Measurements from ENCODE around the gene SPDYE1. TPM values are rescaled to one million over a fixed set of nuclear protein-coding genes. Genes with fewer than 3 reads are reported as not detected.
"Not testable (repeated sequence)": the region's sequence is repeated elsewhere in the genome, so short reads cannot be mapped to it uniquely, and the experiment has no call there.

Gene SPDYE1
- total and polyA plus RNA-seq, 8 donors = 1.4 to 2.5 (median 1.8) TPM; not detected in 2

- peak overlapping the region; percentile 67 to 71 for H3K4me3 ChIP-seq
- H3K27me3 ChIP-seq; intact Hi-C loops (cut with DNase I); H3K9me3 ChIP-seq: not testable (repeated sequence)
- TF ChIP-seq, protein P1, sequence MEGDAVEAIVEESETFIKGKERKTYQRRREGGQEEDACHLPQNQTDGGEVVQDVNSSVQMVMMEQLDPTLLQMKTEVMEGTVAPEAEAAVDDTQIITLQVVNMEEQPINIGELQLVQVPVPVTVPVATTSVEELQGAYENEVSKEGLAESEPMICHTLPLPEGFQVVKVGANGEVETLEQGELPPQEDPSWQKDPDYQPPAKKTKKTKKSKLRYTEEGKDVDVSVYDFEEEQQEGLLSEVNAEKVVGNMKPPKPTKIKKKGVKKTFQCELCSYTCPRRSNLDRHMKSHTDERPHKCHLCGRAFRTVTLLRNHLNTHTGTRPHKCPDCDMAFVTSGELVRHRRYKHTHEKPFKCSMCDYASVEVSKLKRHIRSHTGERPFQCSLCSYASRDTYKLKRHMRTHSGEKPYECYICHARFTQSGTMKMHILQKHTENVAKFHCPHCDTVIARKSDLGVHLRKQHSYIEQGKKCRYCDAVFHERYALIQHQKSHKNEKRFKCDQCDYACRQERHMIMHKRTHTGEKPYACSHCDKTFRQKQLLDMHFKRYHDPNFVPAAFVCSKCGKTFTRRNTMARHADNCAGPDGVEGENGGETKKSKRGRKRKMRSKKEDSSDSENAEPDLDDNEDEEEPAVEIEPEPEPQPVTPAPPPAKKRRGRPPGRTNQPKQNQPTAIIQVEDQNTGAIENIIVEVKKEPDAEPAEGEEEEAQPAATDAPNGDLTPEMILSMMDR (IDR thresholded peaks at IDR 0.05) = peak; percentile 34 to 74
- peak overlapping the region in 1 of 2 donors; percentile 79 for H3K27ac ChIP-seq
- DNase-seq = peak; percentile 93 to 100 (median 98)
- peak; percentile 99 for ATAC-seq
- H3K4me1 ChIP-seq = peaks cover 0 to 23% of the 10 kb centered on the region in 2 donors
- peaks cover 0 to 11% of the 10 kb centered on the region in 2 donors for H3K36me3 ChIP-seq
Measured at GRCh38 chr7:44018857-44019807, 21.4 kb downstream of the SPDYE1 start.

DNA sequence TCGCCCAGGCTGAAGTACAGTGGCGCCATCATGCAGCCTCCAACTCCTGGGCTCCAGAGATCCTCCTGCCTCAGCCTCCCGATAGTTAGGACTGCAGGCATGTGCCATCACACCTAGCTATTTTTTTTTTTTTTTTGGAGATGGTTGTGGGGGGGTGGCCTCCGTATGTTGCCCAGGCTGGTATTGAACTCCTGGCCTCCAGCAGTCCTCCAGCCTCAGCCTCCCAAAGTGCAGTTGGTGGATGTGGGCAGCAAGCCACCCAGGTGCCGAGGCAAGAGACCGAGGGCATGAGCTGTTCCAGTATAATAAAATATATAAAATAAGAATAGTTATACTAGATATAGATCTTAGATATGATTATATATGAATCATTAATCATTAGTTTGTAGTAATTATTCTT, 22.1 kb downstream of the SPDYE1 start:
- H3K9me3 ChIP-seq; ATAC-seq; intact Hi-C loops (cut with DNase I); H3K27me3 ChIP-seq; DNase-seq; H3K36me3 ChIP-seq; H3K4me3 ChIP-seq: not testable (repeated sequence)
- H3K27ac ChIP-seq = peak overlapping the region in 1 of 2 donors; percentile 79
- peaks cover 0 to 23% of the 10 kb centered on the region in 2 donors for H3K4me1 ChIP-seq

- H3K9me3 ChIP-seq; H3K27ac ChIP-seq; H3K4me3 ChIP-seq; ATAC-seq; DNase-seq; H3K27me3 ChIP-seq; intact Hi-C loops (cut with DNase I); H3K36me3 ChIP-seq: not testable (repeated sequence)
- peaks cover 0 to 20% of the 10 kb centered on the region in 2 donors for H3K4me1 ChIP-seq
Measured at GRCh38 chr7:44022069-44022468, 24.4 kb downstream of the SPDYE1 start.

DNA sequence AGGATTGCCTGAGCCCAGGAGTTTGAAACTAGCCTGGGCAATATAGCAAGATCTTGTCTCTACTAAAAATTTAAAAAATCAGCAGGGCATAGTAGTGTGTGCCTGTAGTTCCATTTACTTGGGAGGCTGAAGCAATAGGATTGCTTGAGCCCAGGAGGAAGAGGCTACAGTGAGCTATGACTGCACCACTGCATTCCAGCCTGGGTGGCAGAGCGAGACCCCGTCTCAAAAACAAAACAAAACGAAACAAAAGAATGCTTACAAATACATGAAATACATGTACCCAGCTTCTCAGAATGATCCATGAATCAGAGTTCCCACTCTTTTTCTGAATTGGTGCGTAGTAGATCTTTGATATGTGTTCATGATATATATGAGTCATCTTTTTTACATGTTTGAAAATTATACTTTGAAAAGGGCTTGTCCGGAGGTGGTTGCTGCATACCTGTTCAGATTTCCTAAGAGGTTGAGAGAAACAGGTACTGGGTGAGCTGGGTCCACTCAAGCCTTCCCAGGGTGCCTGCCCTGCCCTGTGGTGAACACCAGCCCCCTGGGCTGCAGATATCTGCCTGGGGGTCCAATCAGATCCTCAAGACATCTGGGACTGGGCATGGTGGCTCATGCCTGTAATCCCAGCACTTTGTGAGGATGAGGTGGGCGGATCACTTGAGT, 25.2 kb downstream of the SPDYE1 start:
- H3K36me3 ChIP-seq; intact Hi-C loops (cut with DNase I); DNase-seq; H3K4me3 ChIP-seq; H3K27ac ChIP-seq; ATAC-seq; H3K27me3 ChIP-seq; H3K9me3 ChIP-seq: not testable (repeated sequence)
- peaks cover 0 to 16% of the 10 kb centered on the region in 2 donors for H3K4me1 ChIP-seq

DNA sequence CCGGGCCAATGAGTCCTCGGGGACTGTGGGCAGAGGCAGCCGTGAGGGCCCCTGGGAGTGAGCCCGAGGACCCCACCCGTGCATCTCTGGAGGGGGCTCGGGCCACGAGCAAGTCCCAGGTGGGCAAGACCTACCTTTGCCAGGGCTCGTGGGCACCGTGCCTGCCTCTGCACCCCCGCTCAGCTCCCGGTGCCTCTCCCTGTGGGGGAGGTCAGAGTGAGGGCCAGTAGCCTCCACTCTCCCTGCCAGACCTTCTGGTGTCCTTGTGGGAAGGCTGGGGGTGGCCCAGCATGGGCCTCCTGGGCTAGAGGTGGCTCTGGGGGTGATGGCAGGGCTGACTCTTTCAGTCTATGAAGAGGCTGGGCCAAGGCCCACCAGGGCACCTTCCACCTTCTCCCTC, 31.7 kb downstream of the SPDYE1 start:
- H3K4me3 ChIP-seq; H3K4me1 ChIP-seq; DNase-seq; H3K27me3 ChIP-seq; H3K27ac ChIP-seq; ATAC-seq; H3K9me3 ChIP-seq; H3K36me3 ChIP-seq; intact Hi-C loops (cut with DNase I): not testable (repeated sequence)

DNA sequence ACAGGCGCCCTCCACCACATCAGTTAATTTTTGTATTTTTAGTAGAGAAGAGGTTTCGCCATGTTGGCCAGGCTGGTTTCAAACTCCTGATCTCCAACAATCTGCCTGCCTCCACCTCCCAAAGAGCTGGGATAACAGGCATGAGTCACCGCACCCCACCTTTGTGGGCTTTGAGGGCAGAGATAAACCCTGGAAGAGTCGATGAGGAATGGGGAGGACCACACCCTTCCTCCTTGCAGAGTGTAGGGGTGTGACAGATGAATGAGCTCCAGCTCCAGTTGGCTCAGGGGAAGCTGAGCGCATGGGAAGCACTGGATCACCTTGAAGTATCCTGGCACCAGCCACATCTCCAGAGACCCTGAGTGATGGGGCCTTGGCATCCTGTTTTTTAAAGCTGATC, 32.3 kb downstream of the SPDYE1 start:
- not testable (repeated sequence) for DNase-seq, ATAC-seq

DNA sequence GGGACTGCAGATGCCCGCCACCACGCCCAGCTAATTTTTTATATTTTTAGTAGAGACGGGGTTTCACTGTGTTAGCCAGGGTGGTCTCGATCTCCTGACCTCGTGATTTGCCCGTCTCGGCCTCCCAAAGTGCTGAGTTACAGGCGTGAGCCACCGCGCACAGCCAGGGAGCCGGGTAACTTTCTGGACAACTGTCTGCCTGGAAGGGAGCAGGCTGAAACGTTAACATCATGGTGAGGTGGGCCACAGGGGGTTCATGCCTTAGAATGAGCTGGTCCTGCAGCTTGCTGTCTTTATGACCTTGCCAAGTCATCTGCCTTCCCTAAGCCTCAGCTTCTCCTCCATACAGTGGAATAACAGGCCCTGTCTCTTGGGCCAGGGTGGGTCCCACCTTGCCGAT, 33.6 kb downstream of the SPDYE1 start:
- ATAC-seq; H3K27me3 ChIP-seq; H3K27ac ChIP-seq; intact Hi-C loops (cut with DNase I); H3K9me3 ChIP-seq; H3K36me3 ChIP-seq; H3K4me3 ChIP-seq; H3K4me1 ChIP-seq; DNase-seq: not testable (repeated sequence)

More for the DNA sequence above, 32.3 kb downstream of the SPDYE1 start:
- H3K4me3 ChIP-seq; H3K27me3 ChIP-seq; H3K36me3 ChIP-seq; intact Hi-C loops (cut with DNase I); H3K27ac ChIP-seq; H3K4me1 ChIP-seq; H3K9me3 ChIP-seq: not testable (repeated sequence)

GRCh38 chr7:44032031-44032430, 34.3 kb downstream of the SPDYE1 start:
- H3K9me3 ChIP-seq; intact Hi-C loops (cut with DNase I); H3K4me3 ChIP-seq; ATAC-seq; H3K4me1 ChIP-seq; H3K27me3 ChIP-seq; H3K36me3 ChIP-seq; H3K27ac ChIP-seq; DNase-seq: not testable (repeated sequence)

DNA sequence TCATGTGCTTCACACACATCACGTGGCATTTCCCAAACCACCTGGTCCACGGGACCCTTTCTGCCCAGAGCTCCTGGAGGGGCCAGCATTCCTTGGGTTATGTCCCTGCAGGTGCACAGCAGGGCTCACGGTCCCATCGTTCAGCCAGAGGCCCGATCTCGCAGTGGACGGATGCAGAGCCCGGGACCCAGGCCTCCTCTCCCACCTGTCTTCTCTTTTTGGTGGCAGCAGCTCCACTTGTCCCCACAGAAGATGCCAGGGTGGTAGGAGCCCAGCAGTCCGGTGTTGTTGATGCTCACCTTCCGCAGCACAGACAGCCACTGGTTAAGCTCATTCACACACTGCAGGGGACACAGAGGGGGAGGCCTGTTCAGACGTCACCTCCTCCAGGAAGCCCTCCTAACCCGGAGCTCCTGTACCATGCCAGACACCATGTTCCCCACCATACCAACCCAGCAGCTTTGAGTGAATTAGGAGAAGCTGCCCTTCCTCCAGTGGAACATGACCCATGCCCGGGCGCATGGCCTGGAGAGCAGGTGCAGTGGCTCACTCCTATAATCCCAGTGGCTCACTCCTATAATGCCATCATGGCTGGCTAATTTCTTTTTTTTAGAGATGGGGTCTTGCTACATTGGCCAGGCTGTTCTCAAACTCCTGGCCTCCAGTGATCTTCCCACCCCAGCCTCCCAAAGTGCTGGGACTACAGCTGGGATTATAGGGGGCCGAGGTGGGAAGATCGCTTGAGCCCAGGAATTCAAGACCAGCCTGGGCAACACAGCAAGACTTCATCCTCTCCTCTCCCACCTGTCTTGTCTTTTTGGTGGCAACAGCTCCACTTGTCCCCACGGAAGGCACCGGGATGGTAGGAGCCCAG, 36.5 kb downstream of the SPDYE1 start:
- ATAC-seq; H3K27ac ChIP-seq; H3K9me3 ChIP-seq; H3K4me1 ChIP-seq; H3K4me3 ChIP-seq; intact Hi-C loops (cut with DNase I); H3K27me3 ChIP-seq; H3K36me3 ChIP-seq; DNase-seq: not testable (repeated sequence)

GRCh38 chr7:44036364-44036763, 38.7 kb downstream of the SPDYE1 start:
- H3K36me3 ChIP-seq; H3K27ac ChIP-seq; H3K4me3 ChIP-seq; H3K9me3 ChIP-seq; H3K4me1 ChIP-seq; H3K27me3 ChIP-seq; DNase-seq; intact Hi-C loops (cut with DNase I): not testable (repeated sequence)
- ATAC-seq = peak; percentile 7

GRCh38 chr7:44037951-44038350, 40.3 kb downstream of the SPDYE1 start:
- not testable (repeated sequence) for DNase-seq

More at GRCh38 chr7:44037951-44038350, 40.3 kb downstream of the SPDYE1 start:
- intact Hi-C loops (cut with DNase I); H3K4me3 ChIP-seq; H3K27ac ChIP-seq; H3K36me3 ChIP-seq; H3K27me3 ChIP-seq; H3K4me1 ChIP-seq; ATAC-seq; H3K9me3 ChIP-seq: not testable (repeated sequence)
